T-helper 2 cell treated with Interferon-gamma antibody and Interleukin-4, amounts not matched to agents 5 μg/mL and 100 μg/mL, for 36 hours (primary cell): ENCODE data around the gene IGDCC3.
A peak's percentile ranks its signal among the peaks of the same experiment; 100 is the strongest.

ENCODE experiments used
- DNase-seq: peaks from one replicate; pipeline ENCODE4 v3.0.0; 2021; ENCODE audit warnings: low spot score
- H3K27ac Mint-ChIP-seq: one replicate; pipeline ENCODE4 v1.8.0; 2021; ENCODE audit warnings: mild to moderate bottlenecking, mixed read lengths
- H3K27me3 Mint-ChIP-seq: one replicate; pipeline ENCODE4 v1.8.0; 2021; ENCODE audit warnings: low read depth, mixed read lengths
- H3K36me3 Mint-ChIP-seq: one replicate; pipeline ENCODE4 v1.8.0; 2021; ENCODE audit warnings: low read depth, mixed read lengths
- H3K4me1 Mint-ChIP-seq: one replicate; pipeline ENCODE4 v1.8.0; 2021; ENCODE audit warnings: low read depth, mixed read lengths
- H3K4me3 Mint-ChIP-seq: one replicate; pipeline ENCODE4 v1.8.0; 2022; ENCODE audit warnings: mild to moderate bottlenecking, moderate library complexity, mixed read lengths
- H3K9me3 Mint-ChIP-seq: one replicate; pipeline ENCODE4 v1.8.0; 2021; ENCODE audit warnings: mixed read lengths

Gene IGDCC3

DNA sequence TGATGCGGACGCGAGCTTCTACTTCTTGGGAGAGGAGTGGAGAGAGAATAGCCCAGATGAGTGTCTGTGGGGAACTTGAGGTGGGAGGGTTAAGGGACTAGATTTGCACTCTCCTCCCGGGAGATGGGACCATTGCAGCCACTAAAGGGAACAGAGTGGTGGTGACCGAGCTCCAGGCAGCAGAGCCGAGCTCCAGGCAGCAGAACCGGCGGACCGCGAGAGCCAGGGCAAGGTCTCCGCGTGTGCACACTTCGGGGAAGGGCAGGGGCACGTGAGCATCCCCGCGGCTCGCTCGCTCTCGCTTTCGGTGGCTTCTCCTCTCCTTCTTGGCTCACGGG, 1.1 kb downstream of the IGDCC3 start:
- no peak for DNase-seq
- peaks cover 72% of the 10 kb centered on the region for H3K27me3 Mint-ChIP-seq

DNA sequence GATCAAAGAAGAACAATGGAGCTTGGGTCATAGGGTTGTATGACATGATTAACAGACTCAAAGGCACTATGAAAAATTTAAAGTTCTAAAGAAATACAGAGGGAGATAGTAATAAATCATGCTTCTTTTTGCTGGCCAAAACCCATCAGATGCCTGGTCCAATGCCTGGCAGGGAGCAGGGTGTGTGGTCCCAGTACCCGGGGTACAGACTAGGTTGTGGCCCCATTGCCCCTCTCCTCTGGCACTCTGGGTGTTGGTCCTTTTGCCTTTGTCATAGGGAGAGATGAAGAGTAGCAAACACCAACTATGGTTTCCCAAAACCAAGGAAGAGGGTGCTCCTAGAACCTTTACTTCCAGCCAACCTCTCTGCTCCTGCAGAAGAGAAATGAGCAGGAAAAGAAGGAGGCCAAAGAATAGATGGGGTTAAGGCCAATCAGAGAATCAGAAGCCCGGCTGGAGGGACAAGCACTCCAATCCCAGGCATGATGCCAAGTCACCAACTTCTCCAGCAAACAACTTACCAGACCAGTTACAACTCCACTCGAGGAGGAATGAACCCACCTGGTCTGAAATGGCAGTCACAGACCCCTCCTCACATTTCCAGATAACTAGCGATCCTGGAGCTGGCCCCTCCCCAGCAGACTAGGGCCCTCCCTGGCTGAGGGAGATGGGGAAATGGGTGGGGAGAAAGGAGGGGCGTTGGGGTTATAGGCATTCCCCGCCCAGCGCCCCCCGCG, 1.8 kb downstream of the IGDCC3 start:
- DNase-seq = no peak
- Mint-ChIP-seq H3K4me3 (no peak overlapping the region), H3K36me3 (no peaks in the 10 kb centered on the region), H3K27ac (no peak overlapping the region), H3K27me3 (peaks cover 65% of the 10 kb centered on the region), H3K4me1 (peaks cover 6% of the 10 kb centered on the region), H3K9me3 (no peaks in the 10 kb centered on the region)

More for the DNA sequence above, 1.1 kb downstream of the IGDCC3 start:
- Mint-ChIP-seq H3K4me3 (peak overlapping the region; percentile 51), H3K27ac (no peak overlapping the region), H3K4me1 (peaks cover 6% of the 10 kb centered on the region), H3K36me3 (no peaks in the 10 kb centered on the region), H3K9me3 (no peaks in the 10 kb centered on the region)

DNA sequence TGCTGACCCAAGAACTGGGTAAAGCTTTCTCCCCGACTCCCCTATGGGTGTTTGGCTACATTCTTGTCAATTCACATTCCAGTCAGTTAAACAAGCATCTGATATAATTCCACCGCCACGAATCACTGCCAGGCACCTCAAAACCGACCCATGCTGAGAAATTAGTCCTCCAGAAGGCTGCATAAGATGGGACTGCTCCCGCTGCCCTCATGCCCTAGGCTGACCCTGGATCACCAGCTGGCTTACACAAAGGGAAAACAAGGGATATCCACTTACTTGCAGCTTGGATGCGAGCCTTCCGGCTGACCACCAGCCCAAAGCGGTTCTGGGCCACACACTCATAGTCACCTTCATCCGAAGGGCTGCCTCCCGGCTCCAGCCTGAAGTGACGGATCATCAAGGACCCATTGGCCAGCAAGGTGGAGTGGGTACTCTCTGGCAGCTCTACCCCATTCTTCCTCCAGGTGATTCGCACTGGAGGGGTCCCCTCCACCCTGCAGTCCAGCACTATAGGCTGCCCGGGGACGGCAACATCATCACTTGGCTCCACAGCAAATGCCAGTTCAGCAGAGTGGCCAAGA, 2.9 kb downstream of the IGDCC3 start:
- Mint-ChIP-seq H3K4me3 (no peak overlapping the region), H3K9me3 (no peaks in the 10 kb centered on the region), H3K27ac (no peak overlapping the region), H3K36me3 (no peaks in the 10 kb centered on the region), H3K27me3 (peaks cover 54% of the 10 kb centered on the region), H3K4me1 (peaks cover 6% of the 10 kb centered on the region)
- DNase-seq = no peak

DNA sequence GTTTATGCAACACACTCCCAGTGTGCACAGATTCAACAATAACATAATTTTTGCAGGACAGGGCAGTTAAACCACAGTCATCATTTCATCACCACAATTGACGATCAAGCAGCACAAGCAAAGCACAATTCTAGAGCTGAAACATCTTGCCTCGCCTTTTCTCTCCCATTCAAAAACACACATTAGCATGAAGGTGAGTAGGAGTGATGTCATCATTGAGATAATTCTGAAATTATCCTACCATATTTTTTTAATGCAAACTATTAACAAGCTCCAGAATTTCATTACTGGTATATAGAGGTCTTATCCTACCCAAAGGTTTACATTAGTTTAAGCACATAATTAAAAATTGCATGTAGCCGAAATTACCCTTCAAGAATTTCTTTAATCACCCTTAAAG, 3.5 kb downstream of the IGDCC3 start:
- Mint-ChIP-seq H3K4me1 (peaks cover 6% of the 10 kb centered on the region), H3K27me3 (peaks cover 50% of the 10 kb centered on the region), H3K27ac (no peak overlapping the region)

DNA sequence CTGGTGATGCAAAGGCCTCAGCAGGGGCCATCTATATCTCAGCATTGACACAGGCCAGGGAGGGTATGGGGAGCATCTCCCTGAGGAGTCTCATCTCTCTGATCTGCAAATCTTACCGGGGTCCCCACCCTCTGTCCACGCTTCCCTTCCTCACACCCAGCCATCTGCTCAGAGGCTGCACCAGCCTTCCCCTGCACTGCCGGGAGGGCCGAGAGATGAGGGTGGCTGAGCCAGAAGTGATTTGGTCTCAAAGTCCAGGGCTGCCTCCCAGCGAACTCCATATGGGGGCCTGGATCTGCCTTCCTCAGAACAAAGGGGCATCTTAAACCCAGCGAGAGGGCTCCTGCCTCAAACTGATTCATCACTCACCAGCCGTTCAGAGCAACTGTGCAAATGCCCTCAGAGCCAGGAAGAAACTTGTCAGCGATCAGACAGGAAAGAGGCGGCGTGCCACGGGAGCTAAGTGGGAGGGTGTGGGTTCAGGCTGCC, 4.6 kb downstream of the IGDCC3 start:
- peaks cover 43% of the 10 kb centered on the region for H3K27me3 Mint-ChIP-seq
- no peak for DNase-seq
- H3K4me3 Mint-ChIP-seq = no peak overlapping the region
- H3K36me3 Mint-ChIP-seq = no peaks in the 10 kb centered on the region
- peaks cover 3% of the 10 kb centered on the region for H3K4me1 Mint-ChIP-seq
- no peaks in the 10 kb centered on the region for H3K9me3 Mint-ChIP-seq
- H3K27ac Mint-ChIP-seq = no peak overlapping the region

More for the DNA sequence above, 3.5 kb downstream of the IGDCC3 start:
- Mint-ChIP-seq H3K4me3 (no peak overlapping the region), H3K9me3 (no peaks in the 10 kb centered on the region), H3K36me3 (no peaks in the 10 kb centered on the region)
- DNase-seq = no peak

DNA sequence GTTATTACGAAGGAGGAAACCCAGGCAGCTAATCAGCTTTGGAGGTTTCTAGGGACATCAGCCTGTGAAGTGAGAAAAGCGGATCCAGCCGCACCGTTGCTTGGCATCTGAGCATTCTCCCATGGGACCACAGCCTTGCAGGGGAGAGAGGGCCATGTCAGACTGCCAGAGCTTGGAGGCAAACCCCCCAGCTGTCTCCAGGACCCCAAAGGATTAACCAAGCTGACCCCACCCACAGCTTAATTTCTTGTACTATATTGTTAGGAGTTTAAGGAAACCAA, 5.1 kb downstream of the IGDCC3 start:
- peaks cover 43% of the 10 kb centered on the region for H3K27me3 Mint-ChIP-seq
- no peaks in the 10 kb centered on the region for H3K9me3 Mint-ChIP-seq
- peaks cover 3% of the 10 kb centered on the region for H3K4me1 Mint-ChIP-seq
- no peaks in the 10 kb centered on the region for H3K36me3 Mint-ChIP-seq
- H3K27ac Mint-ChIP-seq = no peak overlapping the region
- no peak overlapping the region for H3K4me3 Mint-ChIP-seq
- no peak for DNase-seq

DNA sequence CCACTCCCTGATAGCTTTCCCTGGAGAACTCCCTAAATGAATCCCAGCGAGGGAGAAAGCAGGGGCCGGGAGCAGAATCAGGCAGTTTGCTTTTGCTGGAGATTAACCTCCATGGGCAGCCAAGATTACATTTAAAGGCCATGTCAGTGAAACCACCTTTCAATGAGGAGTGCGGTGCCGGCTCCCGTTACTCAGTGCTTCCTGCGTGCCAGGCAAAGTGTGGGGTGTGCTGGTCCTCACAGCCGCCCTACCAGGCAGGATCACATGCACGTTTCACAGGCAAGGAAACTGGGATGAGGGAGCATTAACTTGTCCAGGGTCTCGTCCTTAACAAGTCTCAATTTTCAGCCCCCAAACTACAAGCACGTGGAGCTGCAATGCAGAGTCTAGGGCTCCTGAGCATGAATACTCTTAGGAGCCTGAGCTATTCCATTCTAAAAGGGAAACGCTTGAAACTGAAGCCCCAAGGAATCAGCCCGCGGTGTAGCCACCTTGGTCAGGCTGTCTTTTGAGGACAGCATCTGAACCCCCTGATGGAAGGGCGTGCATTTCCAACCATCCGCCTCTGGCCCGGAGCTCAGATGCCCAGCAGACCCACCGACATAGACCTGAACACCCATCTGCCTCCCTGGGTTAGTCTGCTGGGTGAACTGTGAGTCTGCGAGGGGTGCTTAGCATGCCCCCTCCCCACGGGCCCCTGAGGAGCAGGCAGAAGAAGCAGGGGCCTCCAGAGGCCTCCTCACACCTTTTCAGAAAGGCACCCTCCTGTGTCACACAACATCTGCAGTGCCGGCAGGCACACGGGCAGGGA, 5.6 kb downstream of the IGDCC3 start:
- DNase-seq = no peak
- no peaks in the 10 kb centered on the region for H3K36me3 Mint-ChIP-seq
- peaks cover 3% of the 10 kb centered on the region for H3K4me1 Mint-ChIP-seq
- H3K9me3 Mint-ChIP-seq = no peaks in the 10 kb centered on the region
- H3K4me3 Mint-ChIP-seq = no peak overlapping the region
- H3K27ac Mint-ChIP-seq = no peak overlapping the region
- peaks cover 42% of the 10 kb centered on the region for H3K27me3 Mint-ChIP-seq

DNA sequence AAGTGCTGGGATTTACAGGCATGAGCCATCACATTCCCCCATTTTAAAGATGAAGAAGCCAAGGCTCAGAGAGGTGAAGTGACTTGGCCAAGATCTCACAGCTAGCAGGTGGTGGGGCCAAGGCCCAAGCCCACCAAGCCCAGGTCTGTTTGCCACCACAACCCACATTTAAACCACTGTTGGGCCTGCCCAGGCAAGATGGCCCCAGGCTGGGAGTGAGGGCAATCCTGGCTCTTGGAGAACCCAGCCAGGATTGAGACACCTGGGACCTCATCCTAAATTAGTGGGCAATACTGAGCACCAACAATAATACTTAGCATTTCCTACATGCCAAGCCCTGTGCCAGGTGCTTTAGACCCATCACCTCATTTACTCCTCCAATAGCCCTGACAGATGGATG, 6.9 kb downstream of the IGDCC3 start:
- Mint-ChIP-seq H3K4me3 (no peak overlapping the region), H3K9me3 (no peaks in the 10 kb centered on the region), H3K27ac (no peak overlapping the region), H3K36me3 (no peaks in the 10 kb centered on the region), H3K4me1 (no peaks in the 10 kb centered on the region), H3K27me3 (peaks cover 33% of the 10 kb centered on the region)
- DNase-seq = no peak

DNA sequence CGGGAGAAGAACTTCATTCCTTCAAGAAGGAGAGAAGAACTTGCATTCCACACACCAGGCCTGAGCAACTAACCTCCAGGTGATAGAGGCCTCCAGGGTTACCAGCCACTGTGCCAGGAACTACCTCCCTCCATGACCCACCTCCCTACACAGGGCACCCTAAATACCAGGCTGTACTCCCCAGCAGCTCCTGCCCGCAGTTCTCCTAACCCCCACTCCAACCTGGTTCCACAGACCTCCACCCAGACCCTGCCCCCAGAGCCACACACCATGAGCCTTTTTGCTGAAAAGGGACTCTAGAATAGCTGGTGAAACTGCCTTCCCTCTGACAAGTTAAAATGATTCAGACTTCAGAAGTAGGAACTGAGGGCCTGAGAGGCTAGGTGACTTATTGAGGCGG, 8.2 kb downstream of the IGDCC3 start:
- DNase-seq = no peak
- no peaks in the 10 kb centered on the region for H3K4me1 Mint-ChIP-seq
- no peak overlapping the region for H3K4me3 Mint-ChIP-seq
- H3K9me3 Mint-ChIP-seq = no peaks in the 10 kb centered on the region
- H3K27me3 Mint-ChIP-seq = peaks cover 22% of the 10 kb centered on the region
- H3K36me3 Mint-ChIP-seq = no peaks in the 10 kb centered on the region
- H3K27ac Mint-ChIP-seq = no peak overlapping the region

DNA sequence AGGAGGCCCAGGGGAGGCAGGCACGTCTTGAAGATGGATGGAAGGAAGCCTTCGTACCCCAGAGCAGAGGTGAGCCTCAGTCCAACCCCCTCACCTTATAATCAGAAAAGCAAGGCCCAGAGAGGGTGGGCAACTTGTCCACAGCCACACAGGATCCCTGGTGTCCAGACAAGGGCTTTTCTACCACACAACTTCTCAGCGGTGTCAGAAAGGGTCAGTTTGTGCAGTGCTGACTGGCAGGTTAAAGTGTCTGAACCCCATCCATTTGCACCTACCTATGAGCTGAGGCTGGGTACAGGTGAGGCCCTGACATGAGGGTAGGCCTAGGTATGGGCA, 8.6 kb downstream of the IGDCC3 start:
- Mint-ChIP-seq H3K36me3 (no peaks in the 10 kb centered on the region), H3K9me3 (no peaks in the 10 kb centered on the region), H3K27ac (no peak overlapping the region), H3K4me1 (no peaks in the 10 kb centered on the region), H3K27me3 (peaks cover 18% of the 10 kb centered on the region), H3K4me3 (no peak overlapping the region)
- no peak for DNase-seq

DNA sequence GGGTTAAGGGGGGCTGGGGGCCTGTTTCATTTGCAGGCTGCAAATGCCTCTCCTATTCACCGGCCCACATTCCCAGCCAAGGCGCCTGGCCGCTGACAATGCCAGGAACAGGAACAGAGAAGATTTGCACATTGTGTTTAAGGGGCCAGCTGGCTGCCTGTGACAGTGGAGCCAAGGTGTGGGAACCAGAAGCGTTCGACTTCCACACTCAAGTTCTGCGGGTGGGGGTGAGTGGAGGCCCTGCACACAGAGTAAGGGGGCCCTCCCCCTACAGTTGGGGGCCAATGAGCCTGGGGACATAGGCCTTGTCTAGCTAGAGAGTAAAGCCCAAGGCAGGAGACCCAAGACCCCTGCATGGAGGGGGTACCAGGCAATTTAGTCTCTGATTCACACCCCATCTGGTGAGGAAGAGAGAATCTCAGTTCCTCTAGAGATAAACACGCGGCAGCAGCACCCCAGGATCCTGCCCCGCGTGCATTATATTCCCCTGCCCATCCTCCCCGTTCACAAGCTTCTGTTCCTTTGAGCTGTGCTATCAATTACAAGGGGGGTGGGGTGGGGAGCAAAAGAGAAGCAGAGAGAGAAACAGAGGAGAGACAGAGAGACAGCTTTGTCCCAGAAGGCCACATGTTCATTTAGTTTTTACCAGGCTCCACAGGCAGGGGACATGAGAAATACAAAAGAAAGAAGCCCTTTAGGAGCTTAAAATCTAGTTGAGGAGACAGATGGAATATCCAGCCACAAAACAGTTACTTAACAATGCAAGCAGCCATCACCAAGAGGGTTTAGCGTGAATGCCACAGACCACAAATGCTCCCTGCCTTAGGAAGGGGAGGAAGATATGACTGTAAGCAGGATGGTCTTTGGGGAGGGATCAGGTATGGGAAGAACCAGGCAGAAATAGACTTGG, 9.2 kb downstream of the IGDCC3 start:
- no peak for DNase-seq
- no peaks in the 10 kb centered on the region for H3K4me1 Mint-ChIP-seq
- no peaks in the 10 kb centered on the region for H3K36me3 Mint-ChIP-seq
- H3K4me3 Mint-ChIP-seq = no peak overlapping the region
- H3K9me3 Mint-ChIP-seq = no peaks in the 10 kb centered on the region
- H3K27me3 Mint-ChIP-seq = peaks cover 14% of the 10 kb centered on the region
- H3K27ac Mint-ChIP-seq = no peak overlapping the region

DNA sequence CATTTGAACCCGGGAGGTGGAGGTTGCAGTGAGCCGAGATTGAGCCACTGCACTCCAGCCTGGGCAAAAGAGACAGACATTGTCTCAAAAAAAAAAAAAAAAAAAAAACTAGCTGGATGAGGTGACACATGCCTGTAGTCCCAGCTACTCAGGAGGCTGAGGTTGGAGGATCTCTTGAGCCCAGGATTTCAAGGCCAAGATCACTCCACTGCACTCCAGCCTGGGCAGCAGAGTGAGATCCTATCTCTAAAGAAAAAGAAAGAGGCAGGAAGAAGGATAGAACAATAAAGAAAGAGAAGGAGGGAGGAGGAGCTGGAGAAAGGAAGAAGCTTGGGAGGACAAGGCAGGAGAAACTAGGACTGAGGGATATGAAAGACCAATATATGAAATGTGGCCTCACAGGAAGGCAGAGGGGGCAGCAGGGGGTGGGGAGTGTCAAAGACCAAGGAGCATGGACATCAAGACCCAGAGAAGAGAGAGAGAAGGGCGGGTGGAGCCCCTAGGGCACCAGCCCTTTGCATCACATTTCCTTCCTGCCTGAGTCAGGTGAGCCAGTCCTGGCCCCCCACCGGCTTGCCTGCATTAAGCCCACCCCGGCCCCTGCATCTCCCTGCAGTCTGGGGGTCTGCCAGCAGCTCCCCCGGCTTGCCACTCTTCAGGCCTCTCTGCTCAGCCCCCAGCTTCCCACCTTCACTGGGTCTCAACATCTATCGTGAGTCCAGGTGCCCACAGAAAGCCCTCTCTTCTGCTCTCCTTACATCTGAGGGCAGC, 11.5 kb downstream of the IGDCC3 start:
- no peaks in the 10 kb centered on the region for H3K4me1 Mint-ChIP-seq
- peaks cover 17% of the 10 kb centered on the region for H3K27me3 Mint-ChIP-seq
- no peaks in the 10 kb centered on the region for H3K36me3 Mint-ChIP-seq
- no peaks in the 10 kb centered on the region for H3K9me3 Mint-ChIP-seq
- no peak overlapping the region for H3K27ac Mint-ChIP-seq
- DNase-seq = no peak
- H3K4me3 Mint-ChIP-seq = no peak overlapping the region

DNA sequence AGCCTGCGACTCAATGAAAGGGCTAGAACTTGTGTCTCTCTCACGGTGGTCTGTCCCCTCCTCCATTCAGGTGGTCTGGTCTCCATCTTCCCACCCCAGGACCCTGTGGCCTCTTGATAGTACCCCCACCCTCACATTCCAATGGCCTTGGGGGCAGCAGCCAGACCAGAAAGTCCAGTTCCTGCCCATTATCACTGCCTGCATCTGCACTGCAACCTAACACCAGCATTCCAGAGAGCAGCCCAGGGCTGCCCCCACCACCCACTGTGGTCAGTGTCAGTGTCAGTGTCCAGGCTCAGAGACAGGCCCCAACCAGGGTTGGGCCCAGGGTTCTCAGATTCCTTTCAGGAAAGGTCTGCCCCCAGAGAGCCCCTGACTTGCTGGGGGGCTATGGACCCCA, 12.6 kb downstream of the IGDCC3 start:
- no peaks in the 10 kb centered on the region for H3K9me3 Mint-ChIP-seq
- no peak overlapping the region for H3K4me3 Mint-ChIP-seq
- no peaks in the 10 kb centered on the region for H3K4me1 Mint-ChIP-seq
- H3K27me3 Mint-ChIP-seq = peaks cover 19% of the 10 kb centered on the region
- no peak for DNase-seq
- no peak overlapping the region for H3K27ac Mint-ChIP-seq
- no peaks in the 10 kb centered on the region for H3K36me3 Mint-ChIP-seq
